GM21526 (cell line): Measurements from ENCODE around the gene NOP14.
"Not testable (repeated sequence)": the region's sequence is repeated elsewhere in the genome, so short reads cannot be mapped to it uniquely, and the experiment has no call there.

Source experiments
- ATAC-seq: cut with Tn5 transposase; IDR thresholded peaks from one replicate; pipeline ENCODE4 v1.9.1; 2021; ENCODE audit warnings: moderate library complexity; ENCODE audit not compliant: unreplicated experiment, low FRiP score

The NOP14 gene

DNA sequence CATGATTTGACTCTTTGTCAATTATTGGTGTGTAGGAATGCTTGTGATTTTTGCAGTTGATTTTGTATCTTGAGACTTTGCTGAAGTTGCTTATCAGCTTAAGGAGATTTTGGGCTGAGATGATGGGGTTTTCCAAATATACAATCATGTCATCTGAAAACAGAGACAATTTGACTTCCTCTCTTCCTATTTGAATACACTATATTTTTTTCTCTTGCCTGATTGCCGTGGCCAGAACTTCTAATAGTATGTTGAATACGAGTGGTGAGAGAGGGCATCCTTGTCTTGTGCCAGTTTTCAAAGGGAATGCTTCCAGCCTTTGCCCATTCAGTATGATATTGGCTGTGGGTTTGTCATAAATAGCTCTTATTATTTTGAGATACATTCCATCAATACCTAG lies 44.9 kb downstream of the NOP14 start:
- ATAC-seq = not testable (repeated sequence)

GRCh38 chr4:2916696-2917095 lies 46.5 kb downstream of the NOP14 start:
- not testable (repeated sequence) for ATAC-seq

DNA sequence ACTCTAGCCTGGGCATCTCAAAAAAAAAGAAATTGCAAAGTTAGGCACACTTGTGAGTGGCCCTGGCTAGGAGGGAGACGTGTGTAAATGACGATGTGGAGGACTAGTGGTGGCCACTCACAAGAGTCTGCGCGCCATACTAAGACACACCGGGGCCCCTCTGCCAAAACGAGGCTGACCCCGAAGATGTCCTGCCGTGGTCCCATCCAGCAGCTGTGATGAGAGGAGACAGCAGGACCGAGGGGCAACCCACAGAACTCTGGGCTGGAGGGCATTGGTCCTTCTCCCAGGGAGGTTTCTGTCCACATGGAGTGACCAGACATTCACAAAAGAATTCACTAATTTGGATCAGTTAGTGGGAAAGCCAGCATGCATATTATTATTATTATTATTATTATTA lies 47.4 kb downstream of the NOP14 start:
- no peak for ATAC-seq

- no peak for ATAC-seq
Measured at GRCh38 chr4:2914256-2915126, 48.7 kb downstream of the NOP14 start.

DNA sequence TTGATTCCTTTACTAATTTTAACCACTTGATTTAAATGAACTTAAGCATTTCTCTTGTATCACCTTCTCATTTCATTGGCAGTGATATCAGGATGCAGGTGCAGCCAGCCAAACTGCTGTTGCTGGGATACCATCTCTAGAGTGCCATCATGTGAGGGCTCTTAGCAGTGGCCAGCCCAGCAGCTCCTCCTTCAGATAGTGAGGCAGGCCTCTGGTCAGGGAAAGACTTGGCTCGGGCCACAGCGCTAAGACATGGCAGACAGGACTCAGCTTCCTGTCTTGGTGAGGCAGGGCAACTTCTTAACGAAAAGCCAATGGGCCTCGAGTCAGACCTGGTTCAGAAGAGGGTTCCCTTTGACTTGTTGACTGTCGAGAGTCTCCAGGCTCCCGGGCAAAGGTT lies 50.0 kb downstream of the NOP14 start:
- no peak for ATAC-seq

GRCh38 chr4:2911868-2912267 lies 51.3 kb downstream of the NOP14 start:
- ATAC-seq = no peak

DNA sequence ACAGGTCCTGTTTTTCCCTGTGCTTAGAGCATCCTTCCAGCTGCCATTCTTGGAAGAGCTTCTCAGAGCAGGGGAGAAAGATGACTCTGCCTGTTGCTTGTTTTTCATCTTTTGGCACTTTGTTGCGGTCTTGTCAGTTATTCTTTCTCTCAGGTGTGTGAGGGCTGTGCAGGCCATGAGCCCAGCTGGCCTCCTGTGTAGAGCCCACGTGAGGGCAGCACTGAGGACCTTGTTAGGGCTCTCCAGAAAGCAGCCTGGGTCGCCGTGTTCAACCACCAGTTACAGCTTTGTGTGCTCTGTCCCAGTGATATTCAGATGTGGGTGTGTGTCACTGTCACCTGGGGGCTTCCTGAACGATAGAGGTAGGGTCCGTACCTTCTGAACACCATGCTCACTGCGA lies 52.8 kb downstream of the NOP14 start:
- no peak for ATAC-seq

DNA sequence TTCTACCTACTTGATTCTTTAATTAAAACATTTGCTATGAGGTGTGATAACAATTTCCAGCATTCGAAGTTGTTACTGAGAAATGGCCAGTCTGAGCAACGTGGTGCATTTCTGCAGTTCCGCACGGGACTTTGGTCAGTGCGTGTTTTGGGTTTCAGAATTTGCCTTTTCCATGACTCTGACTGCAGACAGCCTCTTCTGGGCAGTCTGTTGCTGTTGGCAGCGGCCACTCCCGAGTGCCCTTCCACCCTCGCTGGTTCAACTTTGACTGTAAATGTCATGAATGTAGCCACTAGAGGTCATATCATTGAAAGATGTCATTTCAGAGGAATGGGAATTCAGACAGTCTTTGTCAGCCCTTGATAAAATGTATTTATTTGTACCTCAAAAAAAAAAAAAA lies 53.6 kb downstream of the NOP14 start:
- no peak for ATAC-seq

GRCh38 chr4:2908686-2909085 lies 54.5 kb downstream of the NOP14 start:
- ATAC-seq = no peak

DNA sequence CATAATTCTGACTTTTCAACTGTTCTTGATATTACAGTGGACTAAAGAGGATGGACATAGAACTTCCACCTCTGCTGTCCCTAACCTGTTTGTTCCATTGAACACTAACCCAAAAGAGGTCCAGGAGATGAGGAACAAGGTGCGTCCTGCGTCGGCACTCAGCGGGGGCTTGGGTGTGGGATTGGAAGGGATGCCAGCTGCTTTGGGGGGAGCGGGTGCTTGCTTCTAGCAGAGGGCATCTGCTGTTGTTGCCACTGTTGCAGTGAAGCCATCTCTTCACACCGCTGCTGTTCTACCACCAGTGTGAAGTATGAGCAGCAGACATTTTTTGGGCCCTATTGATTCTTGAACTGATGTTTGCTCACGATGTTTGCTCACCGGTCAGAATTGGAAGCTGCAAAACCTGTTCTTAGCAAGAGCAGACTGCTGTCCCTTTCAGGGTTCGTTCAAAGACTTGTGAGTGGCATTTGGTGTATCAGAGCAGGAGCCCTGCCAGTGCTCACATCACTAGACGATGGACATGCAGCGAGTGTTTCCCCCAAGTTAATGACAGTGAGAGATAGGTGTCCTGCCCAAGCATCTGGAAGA lies 55.4 kb downstream of the NOP14 start:
- ATAC-seq = no peak

- no peak for ATAC-seq
Measured at GRCh38 chr4:2907226-2907625, 56.0 kb downstream of the NOP14 start.

DNA sequence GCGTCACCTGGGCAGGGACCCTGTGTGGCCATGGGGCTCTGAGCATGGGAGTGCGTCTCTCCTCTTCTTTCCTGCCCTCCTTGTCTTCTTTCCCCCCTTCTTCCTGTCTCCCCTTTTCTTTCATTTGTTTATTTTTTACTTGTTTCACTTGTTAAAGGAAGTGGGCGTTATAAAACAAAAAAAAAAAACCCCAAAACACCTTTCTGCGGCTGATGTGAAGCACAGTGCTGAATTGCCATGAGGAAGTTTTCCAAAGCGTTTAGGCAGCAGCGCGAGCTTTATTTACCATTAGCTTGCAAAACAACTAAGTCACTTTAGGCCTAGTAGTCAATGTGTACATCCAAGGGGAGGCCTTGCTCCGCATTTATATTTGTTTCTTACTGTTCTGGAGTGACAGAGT lies 57.0 kb downstream of the NOP14 start:
- no peak for ATAC-seq

DNA sequence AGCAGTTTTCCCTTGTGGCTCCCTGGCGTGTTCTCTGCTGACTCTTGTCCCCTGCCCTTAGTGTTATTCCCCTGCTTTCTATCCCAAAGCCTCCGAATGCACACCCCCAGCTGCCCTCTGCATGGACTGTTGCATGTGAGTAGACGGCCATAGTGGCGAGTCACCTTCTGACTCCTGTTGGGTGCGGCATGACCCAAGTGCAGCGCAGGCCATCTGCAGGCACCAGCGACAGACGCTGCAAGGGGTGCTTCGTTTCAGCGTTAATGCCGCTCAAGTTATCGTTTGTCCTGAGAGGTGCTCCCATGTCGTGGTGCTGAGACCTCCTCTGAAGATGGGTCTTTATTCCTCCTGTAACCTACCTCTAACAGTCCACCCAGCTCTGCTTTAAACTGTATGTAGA lies 57.7 kb downstream of the NOP14 start:
- ATAC-seq = no peak

DNA sequence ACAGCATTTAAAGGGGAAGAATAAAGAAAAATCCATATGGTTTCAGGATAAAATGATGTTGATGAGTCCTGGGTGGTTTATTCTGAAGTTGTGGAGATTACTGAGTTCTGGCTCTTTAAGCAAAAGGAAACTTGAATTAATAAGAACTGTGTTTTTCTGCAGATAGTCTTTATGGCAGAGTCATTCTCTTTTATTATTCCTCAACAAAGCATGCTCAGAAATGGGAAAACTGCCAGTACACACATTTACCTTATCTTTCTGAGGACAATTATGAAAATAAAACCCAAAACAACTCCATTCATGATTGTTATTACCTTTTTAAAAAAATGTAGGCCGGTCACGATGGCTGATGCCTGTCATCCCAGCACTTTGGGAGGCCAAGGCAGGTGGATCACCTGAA lies 61.1 kb downstream of the NOP14 start:
- ATAC-seq = no peak

GRCh38 chr4:2901186-2901585 lies 62.0 kb downstream of the NOP14 start:
- no peak for ATAC-seq

- no peak for ATAC-seq
Measured at GRCh38 chr4:2900741-2901140, 62.5 kb downstream of the NOP14 start.

- no peak for ATAC-seq
Measured at GRCh38 chr4:2898001-2898400, 65.2 kb downstream of the NOP14 start.

DNA sequence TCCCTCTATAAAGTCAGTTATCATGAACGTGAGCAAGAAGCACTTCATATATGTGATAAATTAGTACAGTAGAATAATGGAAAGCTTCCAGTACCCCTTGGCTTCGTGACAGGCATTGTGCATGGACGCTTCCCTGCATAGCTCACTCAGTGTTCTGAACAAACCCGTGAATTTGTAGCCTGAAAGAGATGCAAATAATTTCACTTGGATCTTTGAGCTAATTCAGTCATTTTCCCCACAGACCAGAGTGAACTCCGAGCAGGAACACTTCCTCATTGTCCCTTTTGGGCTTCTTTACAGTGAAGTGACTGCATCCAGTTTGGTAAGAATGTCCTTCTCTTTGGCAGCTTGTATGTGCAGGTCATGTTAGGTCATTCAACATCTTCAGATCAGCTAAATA lies 69.4 kb downstream of the NOP14 start:
- ATAC-seq = no peak

- ATAC-seq = no peak
Measured at GRCh38 chr4:2891294-2891693, 71.9 kb downstream of the NOP14 start.

- no peak for ATAC-seq
Measured at GRCh38 chr4:2888886-2889285, 74.3 kb downstream of the NOP14 start.
